Glomerular visceral epithelial cell (primary cell): Measurements from ENCODE around the gene PRKCB.

ENCODE experiments used
- DNase-seq: peaks from one replicate; pipeline ENCODE4 v3.0.0-alpha.2; 2016; ENCODE audit errors: extremely low spot score

Gene PRKCB

GRCh38 chr16:23941963-23942564 lies 106.3 kb downstream of the PRKCB start:
- no peak for DNase-seq

- no peak for DNase-seq
Measured at GRCh38 chr16:23943604-23944003, 107.8 kb downstream of the PRKCB start.

- DNase-seq: no peak
Measured at GRCh38 chr16:23944381-23944780, 108.6 kb downstream of the PRKCB start.

GRCh38 chr16:23945243-23945642 lies 109.5 kb downstream of the PRKCB start:
- no peak for DNase-seq

GRCh38 chr16:23947838-23948237 lies 112.1 kb downstream of the PRKCB start:
- DNase-seq: no peak

GRCh38 chr16:23948949-23949411 lies 113.2 kb downstream of the PRKCB start:
- DNase-seq: no peak

- DNase-seq: no peak
Measured at GRCh38 chr16:23949630-23950290, 114.0 kb downstream of the PRKCB start.

GRCh38 chr16:23950291-23950894 lies 114.6 kb downstream of the PRKCB start:
- DNase-seq: no peak

- DNase-seq: no peak
Measured at GRCh38 chr16:23950898-23951297, 115.1 kb downstream of the PRKCB start.

GRCh38 chr16:23952128-23952970 lies 116.6 kb downstream of the PRKCB start:
- no peak for DNase-seq

- DNase-seq: no peak
Measured at GRCh38 chr16:23952971-23953300, 117.2 kb downstream of the PRKCB start.

- no peak for DNase-seq
Measured at GRCh38 chr16:23953476-23953875, 117.7 kb downstream of the PRKCB start.

- DNase-seq: no peak
Measured at GRCh38 chr16:23955088-23955487, 119.3 kb downstream of the PRKCB start.

GRCh38 chr16:23957287-23957686 lies 121.5 kb downstream of the PRKCB start:
- no peak for DNase-seq

- no peak for DNase-seq
Measured at GRCh38 chr16:23959072-23959751, 123.4 kb downstream of the PRKCB start.

- no peak for DNase-seq
Measured at GRCh38 chr16:23959752-23960072, 123.9 kb downstream of the PRKCB start.

- DNase-seq: no peak
Measured at GRCh38 chr16:23960081-23960885, 124.5 kb downstream of the PRKCB start.

- no peak for DNase-seq
Measured at GRCh38 chr16:23962001-23962400, 126.2 kb downstream of the PRKCB start.

- DNase-seq: no peak
Measured at GRCh38 chr16:23964136-23964535, 128.4 kb downstream of the PRKCB start.

- no peak for DNase-seq
Measured at GRCh38 chr16:23965137-23965733, 129.5 kb downstream of the PRKCB start.
